Fibroblast of pulmonary artery (primary cell): Measurements from ENCODE around the gene RIPK1.
"Not testable (repeated sequence)": the region's sequence is repeated elsewhere in the genome, so short reads cannot be mapped to it uniquely, and the experiment has no call there.

Experiments
- DNase-seq: peaks from one replicate; pipeline ENCODE4 v3.0.0-alpha.2; 2010; ENCODE audit warnings: low read depth
- H3K4me3 ChIP-seq: replicated peaks from 2 replicates; pipeline ENCODE4 v1.5.1; 2011; ENCODE audit warnings: low read depth, mild to moderate bottlenecking, control low read depth, low read length, moderate library complexity
- TF ChIP-seq, protein P1 (sequence below): IDR thresholded peaks from 2 replicates; pipeline ENCODE4 v1.5.1; 2011; ENCODE audit warnings: mild to moderate bottlenecking, control low read depth, low read length, inconsistent platforms; ENCODE audit errors: missing control alignments

The RIPK1 gene

DNA sequence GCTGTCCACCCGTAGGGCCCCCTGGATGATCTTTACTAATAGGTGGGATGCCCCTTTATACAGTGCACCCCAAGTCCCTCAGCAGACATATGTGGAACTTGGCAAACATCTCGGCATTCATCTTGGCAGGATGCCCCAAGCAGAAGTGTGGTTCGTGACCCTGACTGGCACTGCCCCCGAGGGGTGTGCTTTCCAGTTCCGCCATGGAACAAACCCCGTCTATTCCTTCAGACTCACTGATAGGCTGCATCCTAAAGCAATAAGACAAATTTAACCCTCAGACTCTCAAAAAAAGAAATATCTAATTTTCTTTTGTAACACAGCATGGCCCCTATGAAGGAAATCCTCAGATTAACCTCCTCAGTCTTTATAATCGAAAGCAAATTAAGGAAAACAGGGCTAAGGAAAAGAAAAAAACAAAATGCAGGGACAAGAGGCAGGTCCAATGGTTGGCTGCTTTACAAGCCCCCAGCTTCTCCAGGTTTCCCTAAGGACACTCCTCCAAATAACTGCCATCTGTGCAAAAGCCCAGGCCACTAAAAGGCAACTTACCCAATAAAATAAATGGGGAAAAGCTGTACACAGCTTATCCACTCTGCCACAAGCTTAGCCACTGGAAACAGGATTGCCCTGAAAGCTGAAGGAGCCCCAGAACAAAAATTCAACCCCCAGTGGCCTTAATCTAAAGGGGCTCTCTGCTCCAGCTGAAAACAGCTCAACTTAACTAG, 30.5 kb upstream of the RIPK1 start:
- no peak overlapping the region for H3K4me3 ChIP-seq
- DNase-seq = no peak
- TF ChIP-seq, protein P1, sequence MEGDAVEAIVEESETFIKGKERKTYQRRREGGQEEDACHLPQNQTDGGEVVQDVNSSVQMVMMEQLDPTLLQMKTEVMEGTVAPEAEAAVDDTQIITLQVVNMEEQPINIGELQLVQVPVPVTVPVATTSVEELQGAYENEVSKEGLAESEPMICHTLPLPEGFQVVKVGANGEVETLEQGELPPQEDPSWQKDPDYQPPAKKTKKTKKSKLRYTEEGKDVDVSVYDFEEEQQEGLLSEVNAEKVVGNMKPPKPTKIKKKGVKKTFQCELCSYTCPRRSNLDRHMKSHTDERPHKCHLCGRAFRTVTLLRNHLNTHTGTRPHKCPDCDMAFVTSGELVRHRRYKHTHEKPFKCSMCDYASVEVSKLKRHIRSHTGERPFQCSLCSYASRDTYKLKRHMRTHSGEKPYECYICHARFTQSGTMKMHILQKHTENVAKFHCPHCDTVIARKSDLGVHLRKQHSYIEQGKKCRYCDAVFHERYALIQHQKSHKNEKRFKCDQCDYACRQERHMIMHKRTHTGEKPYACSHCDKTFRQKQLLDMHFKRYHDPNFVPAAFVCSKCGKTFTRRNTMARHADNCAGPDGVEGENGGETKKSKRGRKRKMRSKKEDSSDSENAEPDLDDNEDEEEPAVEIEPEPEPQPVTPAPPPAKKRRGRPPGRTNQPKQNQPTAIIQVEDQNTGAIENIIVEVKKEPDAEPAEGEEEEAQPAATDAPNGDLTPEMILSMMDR = no peak

DNA sequence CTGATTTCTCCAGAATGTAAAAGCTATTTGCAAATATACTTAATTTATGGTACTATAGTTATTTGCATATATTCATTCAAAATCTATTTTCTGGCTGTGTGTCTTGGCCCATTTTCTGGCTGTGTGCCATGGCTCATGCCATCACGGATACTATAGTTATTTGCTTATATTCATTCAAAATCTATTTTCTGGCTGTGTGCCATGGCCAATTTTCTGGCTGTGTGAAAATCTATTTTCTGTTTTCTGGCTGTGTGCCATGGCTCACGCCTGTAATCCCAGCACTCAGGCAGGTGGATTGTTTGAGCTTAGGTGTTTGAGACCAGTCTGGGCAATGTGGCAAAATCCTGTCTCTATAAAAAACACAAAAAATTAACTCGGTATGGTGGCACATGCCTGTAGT, 28.9 kb upstream of the RIPK1 start:
- TF ChIP-seq, protein P1 = no peak
- H3K4me3 ChIP-seq = no peak overlapping the region
- no peak for DNase-seq

DNA sequence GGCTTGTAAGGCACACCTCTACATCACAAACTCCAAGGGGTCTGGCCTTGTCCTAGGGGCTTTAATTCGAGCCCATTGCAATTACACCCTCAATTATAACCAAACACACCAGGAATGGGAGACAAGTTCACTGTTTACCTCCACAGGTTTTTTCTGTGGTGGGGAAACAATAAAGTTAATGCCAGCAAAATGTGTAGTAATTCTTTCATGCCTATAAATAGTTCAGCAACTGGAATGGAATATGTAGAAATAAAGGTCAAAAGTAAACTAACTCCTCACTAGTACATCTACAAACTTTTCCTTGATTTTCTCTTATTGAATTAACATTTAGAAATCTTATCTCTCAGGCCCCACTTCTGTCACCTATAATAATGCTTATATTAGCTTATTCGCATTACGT, 27.1 kb upstream of the RIPK1 start:
- no peak overlapping the region for H3K4me3 ChIP-seq
- TF ChIP-seq, protein P1 = no peak
- DNase-seq = no peak

DNA sequence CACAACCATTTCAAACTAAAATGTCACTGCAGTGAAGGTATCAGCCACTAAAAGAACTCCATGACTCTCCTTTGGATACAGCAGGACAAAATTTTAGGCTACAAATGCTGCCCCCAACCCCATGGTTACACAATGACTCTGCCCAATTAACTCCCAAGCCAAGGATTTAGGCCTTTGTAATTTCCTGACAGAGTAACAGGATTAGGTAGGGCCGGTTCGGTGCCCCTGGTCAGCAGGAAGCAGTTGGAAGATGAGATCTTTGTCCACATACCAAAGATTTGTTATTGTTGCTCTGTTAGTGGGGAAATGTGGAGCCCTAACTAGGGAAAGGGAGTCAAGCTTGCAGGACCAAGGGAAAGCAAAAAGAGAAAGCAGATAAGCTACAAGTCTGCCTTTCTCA, 26.7 kb upstream of the RIPK1 start:
- no peak overlapping the region for H3K4me3 ChIP-seq
- no peak for DNase-seq
- TF ChIP-seq, protein P1 = no peak

DNA sequence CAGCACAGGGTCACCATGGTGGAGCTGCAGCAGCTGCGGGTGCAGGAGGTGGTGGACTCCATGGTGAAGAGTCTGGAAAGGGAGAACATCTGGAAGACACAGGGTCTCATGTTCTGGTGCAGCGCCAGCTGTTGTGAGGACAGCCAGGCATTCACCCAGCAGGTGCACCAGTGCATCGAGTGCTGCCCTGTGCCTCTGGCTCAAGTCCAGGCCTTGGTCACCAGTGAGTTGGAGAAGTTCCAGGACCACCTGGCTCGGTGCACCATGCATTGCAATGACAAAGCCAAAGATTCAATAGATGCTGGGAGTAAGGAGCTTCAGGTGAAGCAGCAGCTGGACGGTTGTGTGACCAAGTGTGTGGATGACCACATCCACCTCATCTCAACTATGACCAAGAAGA, 22.9 kb upstream of the RIPK1 start:
- H3K4me3 ChIP-seq = no peak overlapping the region
- DNase-seq = no peak
- TF ChIP-seq, protein P1 = no peak

DNA sequence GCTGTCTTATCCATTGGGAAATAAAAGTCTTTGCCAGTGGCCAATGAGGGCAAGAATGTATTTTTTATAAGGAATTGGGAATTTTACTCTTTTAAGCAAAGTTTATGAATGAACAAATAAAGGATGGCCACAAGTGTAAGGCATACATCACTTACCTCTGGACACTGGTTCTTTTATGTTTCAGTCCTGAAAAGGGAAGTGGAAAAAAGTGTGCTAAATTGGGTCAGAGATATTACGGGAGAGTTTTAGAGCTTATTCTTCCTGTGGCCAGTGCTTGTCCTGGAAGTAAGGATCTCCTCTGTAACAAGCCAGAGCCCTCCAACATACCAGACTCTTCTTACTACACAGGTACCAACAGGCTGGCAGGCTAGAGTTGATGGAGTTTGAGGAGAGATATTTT, 22.5 kb upstream of the RIPK1 start:
- no peak for DNase-seq
- TF ChIP-seq, protein P1 = no peak
- H3K4me3 ChIP-seq = no peak overlapping the region

DNA sequence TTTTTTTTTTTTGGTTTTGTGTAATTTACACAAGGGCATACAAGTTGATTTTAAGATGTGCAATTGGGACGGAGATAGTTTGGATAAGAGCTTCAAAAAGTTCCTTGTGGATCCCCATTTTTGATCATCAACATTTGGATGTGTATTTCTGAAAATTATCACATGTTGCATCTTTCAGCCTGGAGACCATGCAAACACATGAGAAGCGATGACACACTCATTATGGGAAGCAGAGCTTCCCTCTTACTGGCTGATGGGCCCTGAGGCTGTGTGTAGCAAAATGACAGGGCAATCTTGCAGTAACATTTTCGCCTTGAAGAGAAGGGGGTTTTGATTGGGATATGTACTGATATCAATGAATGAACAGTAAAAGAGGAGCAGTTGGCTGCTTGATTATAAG, 22.0 kb upstream of the RIPK1 start:
- TF ChIP-seq, protein P1 = no peak
- DNase-seq = no peak
- H3K4me3 ChIP-seq = no peak overlapping the region

DNA sequence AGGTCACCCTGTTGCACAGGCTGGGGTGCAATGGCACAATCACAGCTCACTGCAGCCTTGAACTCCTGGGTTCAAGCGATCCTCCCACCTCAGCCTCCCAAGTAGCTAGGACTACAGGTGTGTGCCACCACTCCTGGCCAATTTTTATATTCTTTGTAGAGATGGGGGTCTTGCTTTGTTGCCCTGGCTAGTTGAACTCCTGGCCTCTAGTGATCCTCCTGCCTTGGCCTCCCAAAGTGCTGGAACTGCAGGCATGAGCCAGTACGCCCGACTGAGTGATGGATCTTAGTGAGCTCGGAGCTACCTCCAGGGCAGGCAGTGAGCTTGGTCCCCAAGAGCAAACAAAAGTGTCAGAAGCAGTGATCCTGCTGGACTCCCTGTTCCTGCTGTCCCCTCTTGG, 20.3 kb upstream of the RIPK1 start:
- H3K4me3 ChIP-seq, DNase-seq: not testable (repeated sequence)
